Measurements from ENCODE around the gene ZC3H18. TPM values are rescaled to one million over a fixed set of nuclear protein-coding genes. Genes with fewer than 3 reads are reported as not detected.

ZC3H18 gene
- total RNA-seq, 1 donor from 2014 or later: 21.3 TPM

DNA sequence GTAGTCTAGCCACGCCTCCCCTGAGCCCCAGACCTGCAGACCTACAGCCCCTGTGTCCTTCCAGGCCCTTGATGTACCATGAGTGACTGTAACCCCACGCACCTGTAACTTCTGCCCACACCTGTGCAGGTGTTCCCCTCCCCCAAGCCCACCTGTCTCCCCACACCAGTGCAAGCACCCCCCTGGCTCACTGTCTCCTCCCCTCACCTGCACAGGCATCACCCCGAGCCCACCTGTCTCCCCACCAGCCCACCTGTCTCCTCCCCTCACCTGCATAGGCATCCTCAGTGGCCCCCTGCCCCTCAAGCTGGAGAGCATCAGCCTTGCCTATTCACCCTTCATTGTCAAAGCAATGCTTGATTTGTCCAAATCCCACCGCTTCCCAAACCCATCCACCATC, 32.3 kb upstream of the ZC3H18 start:
- peaks cover 18% of the 10 kb centered on the region for H3K4me1 ChIP-seq
- no peak for DNase-seq
- H3K4me3 ChIP-seq: no peak overlapping the region
- H3K27ac ChIP-seq (replicated peaks): no peak overlapping the region
- peaks cover 48% of the 10 kb centered on the region for H3K27me3 ChIP-seq (ENCODE audit: low read depth)
- H3K36me3 ChIP-seq: no peaks in the 10 kb centered on the region
- intact Hi-C loops (cut with micrococcal nuclease): no loop called here
- TF ChIP-seq, protein P1, sequence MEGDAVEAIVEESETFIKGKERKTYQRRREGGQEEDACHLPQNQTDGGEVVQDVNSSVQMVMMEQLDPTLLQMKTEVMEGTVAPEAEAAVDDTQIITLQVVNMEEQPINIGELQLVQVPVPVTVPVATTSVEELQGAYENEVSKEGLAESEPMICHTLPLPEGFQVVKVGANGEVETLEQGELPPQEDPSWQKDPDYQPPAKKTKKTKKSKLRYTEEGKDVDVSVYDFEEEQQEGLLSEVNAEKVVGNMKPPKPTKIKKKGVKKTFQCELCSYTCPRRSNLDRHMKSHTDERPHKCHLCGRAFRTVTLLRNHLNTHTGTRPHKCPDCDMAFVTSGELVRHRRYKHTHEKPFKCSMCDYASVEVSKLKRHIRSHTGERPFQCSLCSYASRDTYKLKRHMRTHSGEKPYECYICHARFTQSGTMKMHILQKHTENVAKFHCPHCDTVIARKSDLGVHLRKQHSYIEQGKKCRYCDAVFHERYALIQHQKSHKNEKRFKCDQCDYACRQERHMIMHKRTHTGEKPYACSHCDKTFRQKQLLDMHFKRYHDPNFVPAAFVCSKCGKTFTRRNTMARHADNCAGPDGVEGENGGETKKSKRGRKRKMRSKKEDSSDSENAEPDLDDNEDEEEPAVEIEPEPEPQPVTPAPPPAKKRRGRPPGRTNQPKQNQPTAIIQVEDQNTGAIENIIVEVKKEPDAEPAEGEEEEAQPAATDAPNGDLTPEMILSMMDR (IDR thresholded peaks at IDR 0.05; ENCODE audit: borderline replicate concordance): no peak
- peaks cover 7% of the 10 kb centered on the region for H3K9me3 ChIP-seq (replicated peaks)

DNA sequence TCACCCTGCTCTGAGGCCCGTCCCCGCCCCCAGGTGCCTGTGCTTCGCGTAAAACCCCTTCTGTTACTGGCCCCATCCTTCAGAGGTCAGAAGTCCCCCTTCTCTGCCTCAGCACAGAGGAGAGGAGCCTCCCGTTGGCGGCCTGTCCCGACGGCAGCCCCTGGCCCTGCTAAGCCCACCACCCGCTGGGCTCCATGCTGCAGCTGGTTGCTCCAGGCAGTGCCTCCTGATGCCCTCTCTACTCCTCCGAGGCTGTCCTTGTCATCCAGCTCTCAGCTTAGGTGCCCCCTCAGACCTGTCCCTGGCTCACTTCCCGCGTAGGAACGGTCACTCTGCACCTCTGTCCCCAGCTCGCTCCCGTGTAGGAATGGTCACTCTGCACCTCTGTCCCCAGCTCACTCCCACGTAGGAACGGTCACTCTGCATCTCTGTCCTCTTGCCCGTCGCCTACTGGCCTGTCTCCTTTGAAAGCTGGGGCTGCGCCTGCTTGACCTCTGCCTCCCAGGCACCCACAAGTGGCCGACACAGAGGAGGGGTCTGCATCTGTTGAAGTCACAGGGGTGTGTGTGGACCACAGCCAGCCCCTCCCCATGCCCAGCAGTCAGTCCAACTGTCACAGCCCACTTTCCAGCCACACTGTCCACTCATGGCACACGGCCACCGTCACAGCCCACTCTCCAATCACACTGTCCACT, 31.7 kb upstream of the ZC3H18 start:
- H3K9me3 ChIP-seq (replicated peaks): peaks cover 13% of the 10 kb centered on the region
- H3K36me3 ChIP-seq: no peaks in the 10 kb centered on the region
- H3K4me1 ChIP-seq: peaks cover 12% of the 10 kb centered on the region
- TF ChIP-seq, protein P1 (IDR thresholded peaks at IDR 0.05; ENCODE audit: borderline replicate concordance): no peak
- intact Hi-C loops (cut with micrococcal nuclease): no loop called here
- no peak overlapping the region for H3K27ac ChIP-seq (replicated peaks)
- H3K4me3 ChIP-seq: no peak overlapping the region
- H3K27me3 ChIP-seq (ENCODE audit: low read depth): peaks cover 50% of the 10 kb centered on the region
- no peak for DNase-seq

DNA sequence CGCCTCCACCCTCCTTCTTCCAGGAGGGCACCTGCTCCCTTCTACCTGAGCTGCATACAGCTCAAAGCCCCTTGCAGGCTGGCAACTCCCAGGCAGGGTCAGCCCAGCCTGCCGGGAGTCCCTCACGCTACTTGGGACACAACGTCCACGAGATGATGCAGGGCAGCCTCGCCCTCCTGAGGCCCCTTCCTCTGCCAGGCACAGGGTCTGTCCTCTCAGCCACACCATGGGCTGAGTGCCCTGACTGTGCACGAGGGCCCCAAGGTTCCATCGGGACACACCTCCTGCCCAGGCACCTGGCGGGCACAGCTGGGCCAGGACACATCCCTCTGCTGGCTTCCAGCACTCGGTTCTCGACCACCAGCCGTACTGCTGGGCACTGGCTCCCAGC, 30.9 kb upstream of the ZC3H18 start:
- Histone ChIP-seq H3K36me3 (no peaks in the 10 kb centered on the region), H3K4me3 (no peak overlapping the region), H3K9me3 (replicated peaks) (peaks cover 21% of the 10 kb centered on the region), H3K4me1 (peaks cover 12% of the 10 kb centered on the region), H3K27ac (replicated peaks) (no peak overlapping the region), H3K27me3 (ENCODE audit: low read depth) (peaks cover 50% of the 10 kb centered on the region)
- DNase-seq: no peak
- TF ChIP-seq, protein P1 (IDR thresholded peaks at IDR 0.05; ENCODE audit: borderline replicate concordance): no peak
- intact Hi-C loops (cut with micrococcal nuclease): no loop called here

DNA sequence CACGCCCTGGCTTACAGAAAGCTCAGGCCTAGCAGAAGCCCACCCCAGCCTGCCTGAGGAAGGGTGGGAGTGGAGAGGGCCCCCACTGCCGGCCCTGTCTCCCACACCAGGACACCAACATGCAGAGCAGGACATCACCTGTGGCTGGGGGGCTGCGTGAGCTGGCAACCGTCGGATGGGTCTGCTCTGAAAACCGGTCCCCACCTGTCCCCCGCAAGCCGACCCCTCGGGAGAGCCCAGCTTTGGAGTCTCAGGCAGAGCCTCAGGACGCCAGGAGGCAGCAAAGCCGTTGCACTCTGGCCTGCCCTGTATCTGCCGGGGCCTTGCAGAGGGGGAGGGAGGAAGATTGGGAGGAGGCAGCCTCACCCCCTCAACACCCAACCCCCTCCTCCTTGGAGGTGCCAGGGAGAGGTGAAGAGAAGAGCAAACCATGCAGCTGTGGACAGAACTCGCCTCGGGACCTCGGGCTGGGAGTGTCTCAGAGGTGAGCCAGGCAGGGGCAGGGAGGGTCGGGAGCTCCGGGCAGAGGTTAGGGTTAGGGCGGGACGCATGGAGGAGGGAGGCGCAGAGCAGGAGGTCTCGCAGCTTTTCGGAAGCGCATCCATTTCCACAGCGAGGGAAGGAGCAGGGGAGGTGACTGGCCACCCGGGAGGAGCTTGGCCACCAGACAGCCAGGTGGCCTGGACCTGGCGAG, 30.4 kb upstream of the ZC3H18 start:
- no peaks in the 10 kb centered on the region for H3K36me3 ChIP-seq
- intact Hi-C loops (cut with micrococcal nuclease): no loop called here
- no peak overlapping the region for H3K27ac ChIP-seq (replicated peaks)
- H3K9me3 ChIP-seq (replicated peaks): peaks cover 26% of the 10 kb centered on the region
- DNase-seq: no peak
- H3K4me1 ChIP-seq: peaks cover 10% of the 10 kb centered on the region
- no peak overlapping the region for H3K4me3 ChIP-seq
- H3K27me3 ChIP-seq (ENCODE audit: low read depth): peaks cover 52% of the 10 kb centered on the region
- TF ChIP-seq, protein P1 (IDR thresholded peaks at IDR 0.05; ENCODE audit: borderline replicate concordance): no peak

DNA sequence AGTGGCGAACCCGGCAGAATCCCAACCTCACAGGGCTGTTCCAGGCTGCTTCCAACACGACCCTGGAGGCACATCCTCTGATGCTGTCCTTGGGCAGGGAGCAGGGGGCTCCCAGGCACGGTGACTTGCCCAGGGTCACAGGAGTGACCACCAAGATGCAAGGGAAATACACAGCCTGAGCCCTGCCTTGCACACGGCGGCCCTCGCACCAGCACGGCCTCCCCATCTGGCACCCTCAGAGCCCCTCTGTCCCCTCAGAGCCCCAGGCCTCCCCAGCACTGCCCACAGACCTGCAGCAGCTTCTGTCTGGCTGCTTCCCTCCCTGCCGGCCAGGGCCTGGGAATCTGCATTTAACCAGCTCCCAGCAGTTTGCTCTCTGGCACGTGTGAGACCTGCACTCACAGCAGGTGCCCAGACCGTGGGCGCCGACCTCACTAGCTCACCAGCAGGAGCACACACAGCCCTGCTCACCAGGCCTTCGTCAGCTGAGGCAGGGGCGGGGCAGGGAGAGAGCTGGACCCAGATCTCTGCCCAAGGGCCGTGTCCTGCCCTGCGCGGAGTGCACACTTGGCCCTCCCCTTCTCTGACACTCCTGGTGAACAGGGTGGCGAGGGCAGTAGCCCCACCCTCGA, 29.7 kb upstream of the ZC3H18 start:
- intact Hi-C loops (cut with micrococcal nuclease): no loop called here
- Histone ChIP-seq H3K27ac (replicated peaks) (no peak overlapping the region), H3K4me3 (no peak overlapping the region), H3K36me3 (no peaks in the 10 kb centered on the region), H3K9me3 (replicated peaks) (peaks cover 27% of the 10 kb centered on the region), H3K27me3 (ENCODE audit: low read depth) (peaks cover 59% of the 10 kb centered on the region), H3K4me1 (peaks cover 4% of the 10 kb centered on the region)
- TF ChIP-seq, protein P1 (IDR thresholded peaks at IDR 0.05; ENCODE audit: borderline replicate concordance): no peak
- DNase-seq: no peak

All from left ventricle myocardium inferior (tissue), 1 donor.